NCI-H1694 (cell line): Measurements from ENCODE around the gene CHST6.
"Not testable (repeated sequence)": the region's sequence is repeated elsewhere in the genome, so short reads cannot be mapped to it uniquely, and the experiment has no call there.

Experiments
- DNase-seq: peaks from one replicate; lab custom pipeline; 2025; lab: John Stamatoyannopoulos, UW

The CHST6 gene

GRCh38 chr16:75475420-75475847 is 19.8 kb downstream of the CHST6 start:
- DNase-seq, result no peak

DNA sequence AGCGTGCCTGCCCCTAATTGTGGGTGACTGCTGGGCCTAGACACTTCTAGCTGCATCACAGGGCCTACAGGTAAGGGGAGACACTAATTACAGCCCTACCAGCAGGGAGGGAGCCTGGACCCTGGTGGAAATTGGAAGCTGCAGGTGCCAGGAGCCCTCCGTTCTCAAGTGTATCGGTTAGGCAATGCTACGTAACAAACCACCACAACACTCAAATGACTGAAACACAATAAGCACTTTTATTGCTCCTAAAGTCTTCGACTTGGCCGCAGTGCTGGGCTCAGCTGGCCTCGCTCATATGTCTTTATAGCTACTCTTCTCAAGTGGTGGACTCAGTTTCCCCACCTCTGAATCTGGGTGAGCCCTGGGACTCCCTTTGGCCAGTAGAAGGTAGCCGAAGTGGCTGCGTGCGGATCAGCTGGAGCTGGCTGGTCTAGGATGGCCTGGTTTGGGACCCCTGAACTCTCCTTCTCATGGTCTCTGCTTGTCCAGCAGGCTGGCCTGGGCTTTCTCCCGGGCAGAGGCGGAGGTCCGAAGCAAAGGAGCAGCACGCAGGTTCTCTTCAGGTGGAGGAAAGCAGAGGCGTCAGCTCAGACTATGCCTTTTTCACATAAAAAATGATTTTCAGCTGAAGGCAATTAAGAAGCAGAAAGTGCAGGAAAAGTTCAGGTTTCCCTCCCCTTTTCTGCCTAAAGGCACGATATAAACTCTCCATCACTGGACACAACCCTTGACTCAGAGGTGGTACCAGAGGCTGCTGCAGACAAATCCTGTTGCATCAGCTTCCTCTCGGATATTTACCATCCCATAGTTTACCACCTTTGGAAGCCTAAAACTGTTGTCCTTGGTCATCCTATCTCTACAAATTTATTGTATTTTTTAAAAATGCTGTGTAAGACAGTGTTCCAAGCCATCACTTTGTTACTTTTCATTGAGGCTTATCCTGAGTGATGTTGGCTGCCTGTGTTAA is 22.0 kb downstream of the CHST6 start:
- no peak for DNase-seq

DNA sequence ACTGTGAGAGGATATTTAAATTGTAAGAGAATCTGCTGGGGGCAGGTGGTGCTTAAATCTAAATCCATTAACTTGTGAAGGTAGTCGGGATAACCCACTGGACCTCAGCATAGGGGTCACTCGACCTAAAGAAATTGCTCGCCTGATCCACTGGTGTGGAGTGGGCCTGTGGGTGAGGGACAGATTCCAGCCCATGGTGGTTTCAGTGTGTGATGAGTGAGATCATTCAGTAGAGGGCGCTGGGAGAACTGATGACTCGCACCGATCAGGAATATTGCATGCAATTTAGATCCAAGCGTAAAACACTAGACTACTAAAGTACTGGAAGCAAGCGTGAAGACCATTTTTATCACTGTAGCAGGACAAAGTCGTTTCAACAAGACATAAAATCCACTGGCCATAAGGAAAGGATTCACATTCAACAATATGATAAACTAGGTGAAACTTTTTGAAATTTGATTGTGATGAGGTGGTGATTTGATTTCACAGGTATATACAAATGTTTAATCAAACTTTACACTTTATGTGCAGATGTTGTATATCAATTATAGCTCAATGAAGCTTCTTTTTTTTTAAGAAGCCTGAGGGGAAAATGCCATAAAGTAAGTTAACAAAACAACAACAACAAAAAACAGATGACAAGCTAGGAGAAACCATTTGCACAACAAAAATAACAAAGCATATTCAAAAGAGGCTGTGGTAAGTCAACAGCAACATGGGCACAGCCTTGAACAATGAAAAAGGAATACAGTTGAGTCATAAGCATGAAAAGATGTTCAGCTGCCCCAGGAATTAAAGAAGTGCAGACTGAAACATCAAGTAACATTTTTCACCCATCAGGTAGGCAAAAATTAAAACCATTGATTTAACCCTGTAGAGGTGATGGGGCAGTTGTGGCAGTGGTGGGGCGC is 23.3 kb downstream of the CHST6 start:
- DNase-seq, result peak; percentile 25

- no peak for DNase-seq
Measured at GRCh38 chr16:75466760-75467159, 28.5 kb downstream of the CHST6 start.

- DNase-seq, result peak; percentile 91
Measured at GRCh38 chr16:75464122-75464918, 30.9 kb downstream of the CHST6 start, which contains the start of gene TMEM170A. Gene TMEM170A (minus strand): TSS chr16:75464689. CDS start chr16:75464600, 89 bp downstream.

DNA sequence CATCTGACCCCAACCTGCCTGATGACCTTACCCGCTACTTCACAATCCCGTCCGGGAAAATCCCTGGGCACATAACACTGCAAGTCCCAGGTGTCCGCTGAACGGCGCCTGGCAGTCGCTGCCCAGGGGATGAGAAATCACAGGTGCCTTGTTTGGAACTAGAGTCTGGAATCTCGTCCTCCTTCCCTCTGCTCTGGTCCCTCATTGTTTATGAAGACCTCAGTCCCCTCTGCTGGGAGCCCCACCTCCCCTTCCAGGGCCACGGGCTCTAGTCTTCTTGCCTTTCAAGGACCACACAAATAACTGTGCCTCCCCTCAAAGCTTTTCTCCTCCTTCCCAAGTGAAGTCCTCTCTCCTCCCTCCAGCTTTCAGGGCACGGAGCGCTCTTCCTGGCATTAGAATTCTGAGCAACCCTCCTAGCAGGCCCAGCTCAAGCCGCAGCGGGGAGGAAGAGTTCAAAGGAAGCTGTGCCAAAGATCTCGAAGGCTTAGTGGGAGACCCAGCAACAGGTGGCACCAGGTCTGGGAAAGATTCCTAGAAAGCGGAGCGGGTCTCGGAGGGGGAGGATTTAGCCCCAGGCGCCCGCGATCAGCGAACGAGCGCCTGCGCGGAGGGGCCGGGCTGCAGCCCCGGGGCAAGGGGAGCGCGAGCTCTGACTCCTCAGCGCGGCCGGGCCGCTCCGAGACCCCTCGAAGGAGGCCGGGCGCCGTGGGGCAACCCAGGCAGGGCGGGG is 31.7 kb downstream of the CHST6 start:
- not testable (repeated sequence) for DNase-seq

DNA sequence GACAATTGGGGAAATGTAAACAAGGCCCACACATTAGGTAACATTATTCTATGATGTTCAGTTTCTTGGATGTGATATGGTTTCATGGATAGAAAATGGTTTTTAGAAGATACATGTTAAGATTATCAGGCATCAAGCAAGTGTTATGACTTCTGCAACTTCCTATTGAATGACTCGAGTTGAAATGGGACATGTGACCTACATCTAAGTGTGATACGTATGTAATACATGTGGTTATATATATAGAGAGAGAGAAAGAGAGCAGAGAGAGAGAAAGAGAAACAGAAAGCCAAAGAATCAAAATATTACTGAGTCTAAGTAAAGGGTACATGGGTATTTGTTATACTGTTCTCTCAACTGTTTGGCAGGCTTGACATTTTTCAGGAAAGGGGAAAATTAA is 32.4 kb downstream of the CHST6 start:
- DNase-seq, result no peak

DNA sequence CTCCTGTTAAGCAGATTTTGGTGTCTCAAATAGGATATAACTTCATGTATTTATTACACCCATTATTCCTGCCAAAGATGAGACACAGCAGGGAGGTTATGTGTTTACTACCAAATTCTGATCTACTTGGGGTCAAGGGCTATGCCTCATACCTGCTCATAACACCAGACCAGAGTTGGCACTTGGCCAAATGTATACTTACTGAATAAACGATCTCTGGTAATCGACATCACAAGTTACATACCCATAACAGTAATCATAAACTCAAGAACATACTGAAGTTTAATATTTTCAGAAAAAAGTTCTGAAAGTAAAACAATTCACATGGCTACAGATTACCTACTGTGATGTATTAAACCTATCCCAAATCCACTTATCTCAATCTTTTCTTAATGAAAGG is 33.7 kb downstream of the CHST6 start:
- DNase-seq, result no peak

GRCh38 chr16:75460446-75460845 is 34.8 kb downstream of the CHST6 start:
- DNase-seq, result no peak

DNA sequence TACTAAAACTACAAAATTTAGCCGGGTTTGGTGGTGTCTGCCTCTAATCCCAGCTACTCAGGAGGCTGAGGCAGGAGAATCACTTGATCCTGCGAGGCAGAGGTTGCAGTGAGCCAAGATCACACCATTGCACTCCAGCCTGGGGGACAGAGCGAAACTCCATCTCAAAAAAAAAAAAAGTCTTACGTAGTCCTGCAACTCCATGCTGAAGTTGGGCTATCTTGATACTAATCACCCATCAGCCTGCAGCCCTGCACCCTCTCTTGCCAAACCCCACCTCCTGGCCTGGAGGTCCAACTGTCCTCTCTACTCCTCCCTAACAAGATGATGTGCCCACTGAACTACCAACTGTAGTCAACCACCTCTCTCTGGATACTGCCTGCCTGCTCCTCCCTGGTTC is 35.5 kb downstream of the CHST6 start:
- no peak for DNase-seq

- DNase-seq, result no peak
Measured at GRCh38 chr16:75458439-75458838, 36.8 kb downstream of the CHST6 start.

GRCh38 chr16:75458029-75458428 is 37.2 kb downstream of the CHST6 start:
- DNase-seq, result no peak

DNA sequence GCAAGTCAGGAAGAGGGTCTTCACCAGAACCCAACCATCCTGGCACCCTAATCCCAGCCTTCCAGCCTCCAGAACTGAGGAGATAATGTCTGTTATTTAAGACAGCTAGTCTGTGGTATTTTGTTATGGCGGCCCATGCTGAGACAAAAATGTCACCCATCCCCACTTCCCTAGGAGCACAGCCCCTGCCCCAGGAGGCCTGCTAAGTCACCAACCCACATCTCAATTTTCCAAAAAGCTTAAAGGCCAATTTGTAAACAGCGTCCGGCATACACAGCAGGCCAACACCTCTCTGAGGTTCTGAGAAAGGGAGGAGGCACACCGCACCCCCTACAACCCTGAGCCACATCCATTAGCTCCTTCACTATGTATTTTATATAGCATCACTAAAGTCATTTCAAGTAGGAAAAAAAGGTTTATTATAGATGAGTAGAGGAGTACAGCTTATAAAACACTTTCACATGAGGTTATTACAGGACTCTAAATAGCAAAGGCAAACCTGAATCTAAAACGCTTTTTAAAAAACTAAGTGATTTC is 37.7 kb downstream of the CHST6 start:
- DNase-seq, result no peak

GRCh38 chr16:75456971-75457370 is 38.3 kb downstream of the CHST6 start:
- no peak for DNase-seq

- DNase-seq, result not testable (repeated sequence)
Measured at GRCh38 chr16:75456486-75456885, 38.8 kb downstream of the CHST6 start.

- DNase-seq, result no peak
Measured at GRCh38 chr16:75455677-75456076, 39.6 kb downstream of the CHST6 start.

DNA sequence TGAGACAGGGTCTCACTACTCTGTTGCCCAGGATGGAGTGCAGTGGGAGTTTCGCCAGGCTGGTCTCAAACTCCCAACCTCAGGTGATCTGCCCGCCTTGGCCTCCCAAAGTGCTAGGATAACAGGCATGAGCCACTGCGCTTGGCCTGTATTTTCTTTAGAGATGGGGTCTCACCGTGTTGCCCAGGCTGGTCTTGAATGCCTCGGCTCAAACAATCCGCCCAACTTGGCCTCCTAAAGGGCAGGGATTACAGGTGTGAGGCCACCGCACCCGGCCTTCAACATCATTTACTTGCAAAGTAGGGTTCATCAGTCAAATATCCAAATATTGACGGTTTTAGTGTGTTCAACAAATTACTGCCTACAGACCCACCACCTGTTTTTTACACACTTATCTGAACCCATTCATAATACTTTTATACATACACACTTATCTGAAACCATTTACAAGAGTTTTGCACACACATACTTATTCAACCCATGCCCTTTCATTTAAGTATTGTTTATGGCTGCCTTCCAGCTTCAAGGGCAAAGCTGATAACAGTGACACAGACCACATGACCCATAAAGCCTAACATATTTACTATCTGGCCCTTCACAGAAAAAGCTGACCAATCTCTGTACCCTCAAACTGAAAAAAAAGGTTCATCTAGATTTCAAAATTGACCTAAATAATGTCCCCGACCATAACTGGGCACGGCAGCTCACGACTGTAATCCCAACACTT is 42.6 kb downstream of the CHST6 start:
- DNase-seq, result no peak

DNA sequence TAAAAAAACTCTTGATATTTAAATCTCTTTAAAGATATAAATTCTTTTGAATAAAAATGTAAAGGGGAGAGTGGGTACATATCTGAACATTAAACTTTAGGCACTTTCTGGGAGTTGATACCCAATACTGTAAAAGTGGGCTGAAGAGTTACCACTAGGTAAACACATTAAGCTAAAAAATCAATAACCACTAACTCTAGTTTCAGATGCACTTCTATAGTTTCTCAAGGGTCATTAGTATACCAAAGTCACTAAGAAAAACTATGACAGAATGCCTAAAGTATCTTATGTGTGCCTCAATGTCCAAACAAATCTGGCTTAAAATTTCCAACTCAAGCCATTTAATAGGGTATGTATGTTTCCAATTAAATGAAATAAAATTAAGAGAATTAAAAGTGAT is 48.8 kb downstream of the CHST6 start:
- no peak for DNase-seq

DNA sequence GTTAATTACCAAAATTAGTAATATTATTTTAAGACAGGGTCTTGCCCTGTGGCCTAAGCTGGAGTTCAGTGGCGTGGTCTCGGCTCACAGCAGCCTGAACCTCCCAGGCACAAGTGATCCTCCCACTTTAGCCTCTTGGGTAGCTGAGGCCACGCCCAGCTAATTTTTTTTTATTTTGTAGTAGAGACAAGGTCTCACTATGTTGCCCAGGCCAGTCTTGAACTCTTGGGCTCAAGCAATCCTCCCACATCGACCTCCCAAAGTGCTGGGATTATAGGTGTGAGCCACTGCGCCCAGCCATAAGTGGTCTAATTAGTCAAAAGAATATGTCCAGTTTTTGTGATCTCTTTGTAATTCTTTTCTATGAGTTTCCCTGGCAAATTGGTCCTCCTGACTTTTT is 49.9 kb downstream of the CHST6 start:
- no peak for DNase-seq

DNA sequence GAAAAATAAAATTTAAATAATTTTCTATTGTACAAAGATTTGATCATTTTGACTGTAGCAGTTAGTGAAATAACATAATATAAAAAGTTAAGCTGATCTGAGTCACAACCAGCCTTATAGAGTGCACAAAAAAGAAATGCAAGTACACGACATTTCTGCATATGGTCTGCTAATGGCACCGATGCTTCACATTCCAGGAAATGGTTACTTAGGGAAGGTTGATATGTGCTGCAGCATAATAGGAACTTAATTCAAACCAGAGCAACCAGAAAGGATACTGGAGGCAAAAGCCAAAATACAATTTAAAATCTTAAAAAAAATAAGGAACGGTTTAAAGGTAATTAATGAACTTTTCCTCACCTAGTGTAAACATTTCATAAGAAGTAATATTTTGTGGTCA is 51.9 kb downstream of the CHST6 start:
- no peak for DNase-seq
